H1 (cell line): Measurements from ENCODE around the gene RELN. TPM values are rescaled to one million over a fixed set of nuclear protein-coding genes. Genes with fewer than 3 reads are reported as not detected.

ENCODE experiments used
- CTCF ChIA-PET: fragments of 300-600 bp; sonication (Branson Sonifier 250); formaldehyde crosslinking; loops from one replicate; lab custom pipeline; 2021; ENCODE audit not compliant: partially characterized antibody; lab: Charles Lee
- POLR2A ChIA-PET: fragments of 300-600 bp; sonication (Branson Sonifier 250); formaldehyde crosslinking; loops from one replicate; lab custom pipeline; 2021; ENCODE audit warnings: inconsistent platforms; ENCODE audit not compliant: partially characterized antibody; lab: Charles Lee
- DNase-seq, 2 experiments: peaks; one replicate each; pipeline versions ENCODE4 v3.0.0 to v3.0.0-alpha.2; 2010 to 2022; ENCODE audit warnings: low spot score in 2 of 2, low read depth in 1 of 2, mixed read lengths in 1 of 2
- FAIRE-seq: peaks from 2 replicates; lab custom pipeline; 2011; peaks lifted over from hg19 to GRCh38; lab: Jason Lieb, UNC
- H2AFZ ChIP-seq: 2 replicates; pipeline ENCODE4 v1.8.1; 2012; ENCODE audit warnings: low read length, inconsistent platforms
- H2AK5ac ChIP-seq: 2 replicates; pipeline ENCODE4 v1.6.1; 2013; ENCODE audit warnings: low read depth, low read length
- H2BK120ac ChIP-seq: replicated peaks from 2 replicates; pipeline ENCODE3; 2013; ENCODE audit warnings: low read depth, low read length, inconsistent platforms
- H2BK12ac ChIP-seq: 2 replicates; pipeline ENCODE4 v1.6.1; 2013; ENCODE audit warnings: low read depth, low read length
- H2BK15ac ChIP-seq: 2 replicates; pipeline ENCODE4 v1.6.1; 2013; ENCODE audit warnings: low read length
- H2BK20ac ChIP-seq: 2 replicates; pipeline ENCODE4 v1.6.1; 2013; ENCODE audit warnings: low read length
- H2BK5ac ChIP-seq: 2 replicates; pipeline ENCODE4 v1.6.1; 2013; ENCODE audit warnings: low read depth, low read length
- H3K14ac ChIP-seq: 2 replicates; pipeline ENCODE4 v1.6.1; 2013; ENCODE audit warnings: inconsistent platforms; ENCODE audit not compliant: insufficient read length
- H3K18ac ChIP-seq: 2 replicates; pipeline ENCODE4 v1.6.1; 2013; ENCODE audit warnings: low read length; ENCODE audit errors: extremely low read depth
- H3K23ac ChIP-seq: 2 replicates; pipeline ENCODE4 v1.6.1; 2013; ENCODE audit warnings: inconsistent platforms; ENCODE audit not compliant: insufficient read length
- H3K23me2 ChIP-seq: 2 replicates; pipeline ENCODE4 v1.6.1; 2013; ENCODE audit warnings: low read depth, low read length
- H3K27ac ChIP-seq: 2 replicates; pipeline ENCODE4 v1.6.1; 2011; ENCODE audit warnings: low read depth, low read length, inconsistent platforms
- H3K27me3 ChIP-seq, 4 experiments: replicated peaks in 1 of 4; 1 replicate in 1 of 4; 2 replicates in 3 of 4; pipeline versions ENCODE4 v1.6.1 to v1.8.1; 2011 to 2013; ENCODE audit warnings: low read length in 3 of 4, mild to moderate bottlenecking in 3 of 4, inconsistent platforms in 2 of 4, mixed read lengths in 2 of 4, moderate library complexity in 1 of 4; ENCODE audit not compliant: control insufficient read depth in 3 of 4, insufficient read depth in 3 of 4; ENCODE audit errors: extremely low read depth in 1 of 4
- H3K36me3 ChIP-seq, 4 experiments: 2 replicates each; pipeline versions ENCODE4 v1.6.1 to v1.8.1; 2011 to 2013; ENCODE audit warnings: mild to moderate bottlenecking in 4 of 4, low read length in 3 of 4, moderate library complexity in 2 of 4, control low read depth in 1 of 4, inconsistent platforms in 1 of 4; ENCODE audit not compliant: insufficient read depth in 4 of 4, control insufficient read depth in 2 of 4
- H3K4ac ChIP-seq: replicated peaks from 2 replicates; pipeline ENCODE3; 2013; ENCODE audit warnings: low read length, low read depth, mixed read lengths, inconsistent platforms; ENCODE audit not compliant: insufficient read length
- H3K4me1 ChIP-seq, 4 experiments: replicated peaks in 1 of 4; 1 replicate in 1 of 4; 2 replicates in 3 of 4; pipeline versions ENCODE4 v1.6.1 to v1.8.1; 2011 to 2013; ENCODE audit warnings: low read length in 3 of 4, inconsistent platforms in 2 of 4, mixed read lengths in 1 of 4; ENCODE audit not compliant: insufficient read depth in 4 of 4, control insufficient read depth in 3 of 4
- H3K4me2 ChIP-seq, 2 experiments: 2 replicates each; pipeline versions ENCODE4 v1.6.1 to v1.8.1; 2011 to 2013; ENCODE audit warnings: low read depth in 2 of 2, low read length in 2 of 2, control low read depth in 1 of 2, inconsistent platforms in 1 of 2, mild to moderate bottlenecking in 1 of 2; ENCODE audit not compliant: insufficient read depth in 1 of 2
- H3K4me3 ChIP-seq, 4 experiments: fragments of 200-600, 300-600 bp in 1 of 4; sonication (generic), shearing (Covaris generic), sonication (Bioruptor Twin) in 1 of 4; 2 replicates each; pipeline versions ENCODE4 v1.5.1 to v1.8.1; 2011 to 2016; ENCODE audit warnings: low read length in 4 of 4, low read depth in 3 of 4, control low read depth in 2 of 4, inconsistent platforms in 2 of 4, mild to moderate bottlenecking in 2 of 4, mixed read lengths in 1 of 4, moderate library complexity in 1 of 4; ENCODE audit not compliant: insufficient read depth in 2 of 4; ENCODE audit errors: extremely low read depth in 1 of 4
- H3K56ac ChIP-seq: replicated peaks from 2 replicates; pipeline ENCODE3; 2013; ENCODE audit warnings: low read depth, mild to moderate bottlenecking, mixed read lengths, low read length, inconsistent platforms; ENCODE audit not compliant: insufficient read length
- H3K79me1 ChIP-seq: 2 replicates; pipeline ENCODE4 v1.6.1; 2013; ENCODE audit warnings: low read depth, low read length, control low read depth
- H3K79me2 ChIP-seq, 2 experiments: 2 replicates each; pipeline versions ENCODE4 v1.6.1 to v1.8.1; 2012 to 2013; ENCODE audit warnings: low read length in 2 of 2, mild to moderate bottlenecking in 2 of 2, inconsistent platforms in 1 of 2; ENCODE audit not compliant: insufficient read depth in 2 of 2, control insufficient read depth in 1 of 2
- H3K9ac ChIP-seq, 4 experiments: replicated peaks in 1 of 4; 1 replicate in 1 of 4; 2 replicates in 3 of 4; pipeline versions ENCODE4 v1.6.1 to v1.8.1; 2011 to 2013; ENCODE audit warnings: low read depth in 3 of 4, low read length in 3 of 4, control low read depth in 2 of 4, mild to moderate bottlenecking in 2 of 4, moderate library complexity in 2 of 4, inconsistent platforms in 1 of 4; ENCODE audit errors: extremely low read depth in 1 of 4
- H3K9me3 ChIP-seq, 2 experiments: 2 replicates each; pipeline versions ENCODE4 v1.6.1 to v1.8.1; 2012 to 2013; ENCODE audit warnings: mild to moderate bottlenecking in 2 of 2, moderate library complexity in 2 of 2, control low read depth in 1 of 2, inconsistent platforms in 1 of 2, low read depth in 1 of 2, low read length in 1 of 2, mixed read lengths in 1 of 2; ENCODE audit not compliant: insufficient read depth in 2 of 2
- H4K20me1 ChIP-seq, 2 experiments: replicated peaks in 1 of 2; 2 replicates each; pipeline versions ENCODE3 to v1.8.1; 2011 to 2013; ENCODE audit warnings: inconsistent platforms in 2 of 2, low read length in 2 of 2, mild to moderate bottlenecking in 1 of 2; ENCODE audit not compliant: insufficient read depth in 2 of 2, control insufficient read depth in 1 of 2
- H4K5ac ChIP-seq: 2 replicates; pipeline ENCODE4 v1.6.1; 2013; ENCODE audit warnings: low read length, low read depth, mixed read lengths, inconsistent platforms; ENCODE audit not compliant: insufficient read length
- H4K8ac ChIP-seq: 2 replicates; pipeline ENCODE4 v1.8.0; 2013; ENCODE audit warnings: mild to moderate bottlenecking, moderate library complexity, low read length, inconsistent platforms; ENCODE audit not compliant: insufficient read depth; ENCODE audit errors: extremely low read depth
- H4K91ac ChIP-seq: replicated peaks from 2 replicates; pipeline ENCODE3; 2013; ENCODE audit warnings: low read length, mixed read lengths, inconsistent platforms; ENCODE audit not compliant: insufficient read length
- ATF2 ChIP-seq: IDR thresholded peaks from 2 replicates; pipeline ENCODE4 v1.6.1; 2012; ENCODE audit warnings: low read length, inconsistent platforms
- EGR1 ChIP-seq: IDR thresholded peaks from 2 replicates; pipeline ENCODE4 v1.6.1; 2011; ENCODE audit warnings: low read depth, low read length, borderline replicate concordance
- FOSL1 ChIP-seq: IDR thresholded peaks from 2 replicates; pipeline ENCODE4 v1.6.1; 2011; ENCODE audit warnings: mild to moderate bottlenecking, low read depth, low read length, moderate library complexity; ENCODE audit not compliant: insufficient read depth
- HDAC6 ChIP-seq: IDR thresholded peaks from one replicate; pipeline ENCODE4 v1.7.1; 2012; ENCODE audit warnings: low read depth, mild to moderate bottlenecking, inconsistent platforms, low read length, moderate library complexity
- JUND ChIP-seq: IDR thresholded peaks from 2 replicates; pipeline ENCODE4 v1.6.1; 2011; ENCODE audit warnings: mild to moderate bottlenecking, improper control_type of control experiment, low read length
- MAFK ChIP-seq: IDR thresholded peaks from 2 replicates; pipeline ENCODE4 v1.6.1; 2012; ENCODE audit warnings: low read depth, mild to moderate bottlenecking, improper control_type of control experiment, low read length
- POLR2A ChIP-seq, 2 experiments: IDR thresholded peaks; 1 replicate in 1 of 2; 2 replicates in 1 of 2; pipeline ENCODE4 v1.6.1; 2011; ENCODE audit warnings: low read depth in 2 of 2, low read length in 2 of 2, mild to moderate bottlenecking in 2 of 2; ENCODE audit errors: control extremely low read depth in 1 of 2
- POLR2AphosphoS5 ChIP-seq: IDR thresholded peaks from 2 replicates; pipeline ENCODE4 v1.6.1; 2011; ENCODE audit warnings: low read depth, low read length
- RNF2 ChIP-seq: fragments of 200-900, 300-1000 bp; sonication (generic); IDR thresholded peaks from 2 replicates; pipeline ENCODE4 v1.7.1; 2016; ENCODE audit warnings: borderline replicate concordance, low read depth, mild to moderate bottlenecking, antibody characterized with exemption, low read length; ENCODE audit not compliant: poor library complexity, severe bottlenecking; ENCODE audit errors: missing control alignments
- SIX5 ChIP-seq: IDR thresholded peaks from 2 replicates; pipeline ENCODE4 v1.6.1; 2011; ENCODE audit warnings: mild to moderate bottlenecking, low read depth, low read length
- WGBS, 2 experiments: shearing (Covaris generic) in 1 of 2; methylation state at CpG; one replicate each; pipeline versions ENCODE4 v1.1.6 to v1.1.7; 2013 to 2015; ENCODE audit warnings: low lambda C conversion rate in 2 of 2, mixed read lengths in 2 of 2, inconsistent platforms in 1 of 2, low coverage in 1 of 2, missing lambda C conversion rate in 1 of 2; ENCODE audit not compliant: insufficient replicate concordance in 2 of 2, insufficient coverage in 1 of 2, insufficient read length in 1 of 2; ENCODE audit errors: extremely low coverage in 1 of 2, missing lambda C conversion rate in 1 of 2; 5-methylcytosine and 5-hydroxymethylcytosine counted together
- polyA plus RNA-seq, 7 experiments: library from polyadenylated mRNA; depleted of rRNA in 3 of 7; stranded (reverse) in 5 of 7; unstranded in 2 of 7; fragments of >200 nt in 5 of 7; fragments of 200-250 nt in 2 of 7; gene quantifications; 1 replicate in 5 of 7; 2 replicates in 1 of 7; 4 replicates in 1 of 7; pipeline versions ENCODE4 v1.2.1 to v1.2.3, GENCODE V29; 2011 to 2013; ENCODE audit warnings: missing spikeins in 2 of 7, mixed read lengths in 2 of 7
- total RNA-seq: library from RNA; stranded (reverse); fragmentation: NEBNext Ultra II Directional; extraction: Animal tissue kit (Norgen Biotek cat#: 25700); gene quantifications from 2 replicates; pipeline ENCODE4 v1.2.1, GENCODE V29; 2021

The RELN gene
- total and polyA plus RNA-seq, 2 of the 8 experiments (the other 6 are each of a cell fraction or from before 2014, with no cell fraction given), result 0.03 to 0.07 TPM

GRCh38 chr7:103705542-103705941, 283.9 kb downstream of the RELN start:
- ChIA-PET POLR2A (no interaction called here), CTCF (no interaction called here)
- H4K8ac ChIP-seq, result no peak overlapping the region
- no peaks in the 10 kb centered on the region for H3K4me1 ChIP-seq
- DNase-seq (no peak), FAIRE-seq (no peak)
- no peak overlapping the region for H3K4me2 ChIP-seq
- no peak overlapping the region for H2BK5ac ChIP-seq
- H3K36me3 ChIP-seq, result no peaks in the 10 kb centered on the region
- H3K56ac ChIP-seq, result no peak overlapping the region
- H3K27ac ChIP-seq, result no peak overlapping the region
- no peaks in the 10 kb centered on the region for H3K79me1 ChIP-seq
- H3K9ac ChIP-seq, result no peak overlapping the region
- TF ChIP-seq POLR2A (IDR thresholded peaks at IDR 0.05; ENCODE audit: control extremely low read depth in 1 of 2, low read depth in 2 of 2, low read length in 2 of 2) (no peak), FOSL1 (no peak), SIX5 (no peak), JUND (no peak), ATF2 (no peak), MAFK (no peak), EGR1 (no peak), RNF2 (no peak), POLR2AphosphoS5 (no peak), HDAC6 (no peak)
- no peak overlapping the region for H4K91ac ChIP-seq
- H3K23me2 ChIP-seq, result no peaks in the 10 kb centered on the region
- H2BK12ac ChIP-seq, result no peak overlapping the region
- no peaks in the 10 kb centered on the region for H3K27me3 ChIP-seq
- WGBS, 2 experiments, result 68% methylated on average over 3 of the region's 3 CpGs; no CpG with 5 or more reads in 1 of the 2 experiments
- H2BK15ac ChIP-seq, result no peak overlapping the region
- H3K14ac ChIP-seq, result no peak overlapping the region
- H2BK20ac ChIP-seq, result no peak overlapping the region
- H3K4me3 ChIP-seq, result no peak overlapping the region
- no peak overlapping the region for H4K5ac ChIP-seq
- no peaks in the 10 kb centered on the region for H3K79me2 ChIP-seq
- H4K20me1 ChIP-seq, result no peaks in the 10 kb centered on the region
- H2BK120ac ChIP-seq, result no peak overlapping the region
- no peak overlapping the region for H2AK5ac ChIP-seq
- no peak overlapping the region for H2AFZ ChIP-seq
- H3K4ac ChIP-seq, result no peak overlapping the region
- H3K18ac ChIP-seq, result no peak overlapping the region
- H3K9me3 ChIP-seq, result no peaks in the 10 kb centered on the region
- H3K23ac ChIP-seq, result no peak overlapping the region
